T1000 (cell line): ENCODE measurements around the gene TAS1R1.

Source experiments
- DNase-seq: peaks from one replicate; lab custom pipeline; 2025; ENCODE audit warnings: mixed read lengths; lab: John Stamatoyannopoulos, UW

Gene TAS1R1

DNA sequence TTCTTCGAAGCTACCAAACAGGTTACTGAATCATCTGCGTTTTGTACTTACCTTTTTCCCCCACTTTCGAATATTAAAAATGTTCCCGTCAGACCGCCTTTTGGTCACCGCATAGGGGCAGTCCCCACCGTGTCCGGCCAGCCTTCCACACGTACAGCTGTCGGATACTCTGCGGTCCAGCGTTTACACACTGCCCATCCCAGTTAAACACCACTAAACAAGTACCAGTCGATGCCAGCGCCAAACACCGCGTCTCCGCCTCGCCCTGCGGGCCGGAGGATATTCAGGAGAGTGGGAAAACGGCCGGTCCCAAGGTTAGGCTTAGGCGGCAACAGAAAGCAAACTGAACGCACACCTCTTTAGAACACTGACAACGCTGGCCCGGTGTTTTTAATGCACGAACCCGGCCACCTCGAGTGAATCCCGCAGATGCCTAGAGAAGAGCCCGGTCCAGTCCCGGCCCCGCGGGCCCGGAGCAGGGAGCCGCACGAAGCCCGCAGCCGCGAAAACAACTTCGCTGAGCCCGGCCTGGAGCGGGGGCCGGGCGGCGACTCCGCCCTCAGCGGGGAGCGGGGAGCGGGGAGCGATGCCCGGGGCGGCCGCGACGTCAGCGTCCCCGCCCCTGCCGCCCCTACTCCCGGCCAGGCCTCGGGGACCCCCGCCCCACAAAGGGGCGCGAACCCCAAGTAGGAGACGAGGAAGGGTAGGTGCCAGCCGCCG is 57.7 kb downstream of the TAS1R1 start:
- no peak for DNase-seq

GRCh38 chr1:6613361-6614018 is 58.4 kb downstream of the TAS1R1 start, which contains the start of gene PHF13:
TSS of gene PHF13 (plus strand) at chr1:6613731. CDS start at chr1:6614067, 336 bp downstream.
- peak; percentile 99 for DNase-seq

DNA sequence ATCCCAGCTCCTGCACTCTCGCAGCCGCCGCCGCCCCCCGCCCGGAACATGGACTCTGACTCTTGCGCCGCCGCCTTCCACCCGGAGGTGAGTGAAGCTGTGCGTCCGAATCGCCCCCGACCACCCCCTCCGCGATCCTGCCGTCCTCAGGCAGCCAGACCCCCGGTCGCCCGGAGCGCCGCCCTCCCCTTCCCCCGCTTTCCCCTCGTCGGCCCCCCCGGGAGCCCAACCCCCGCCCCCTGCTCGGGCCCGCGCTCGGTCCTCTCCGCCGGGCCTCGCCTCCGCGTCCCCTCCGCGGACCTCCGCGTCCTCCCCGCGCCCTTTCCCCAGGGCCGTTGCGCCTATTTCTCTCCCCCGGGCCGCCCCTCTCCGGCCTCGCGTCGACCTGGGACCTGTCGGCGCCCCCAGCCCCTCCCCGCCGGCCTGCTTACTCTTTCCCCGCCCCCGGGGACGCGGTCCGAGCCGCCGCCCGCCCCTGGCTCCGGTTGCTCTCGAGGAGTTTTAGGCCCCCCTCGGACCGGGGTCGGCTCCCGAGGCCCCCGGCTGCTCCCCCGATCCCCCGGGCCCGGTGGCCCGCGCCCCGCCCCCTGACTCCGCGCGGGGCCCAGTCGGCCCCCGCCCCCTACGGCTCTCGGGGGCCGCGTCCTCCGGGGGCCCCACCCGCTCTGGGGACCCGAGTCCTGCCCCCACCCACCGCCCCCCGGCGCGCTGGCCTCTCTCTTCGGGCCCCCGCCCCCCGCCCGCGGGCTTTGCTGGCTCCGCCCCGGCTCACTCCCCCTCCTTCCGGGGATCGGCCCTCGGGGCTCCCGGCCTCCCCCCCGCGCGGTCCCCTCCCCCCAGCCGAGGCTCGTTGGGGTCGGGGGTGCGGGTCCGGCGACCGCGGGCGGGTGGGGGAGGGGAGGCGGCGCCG is 59.2 kb downstream of the TAS1R1 start:
- no peak for DNase-seq

DNA sequence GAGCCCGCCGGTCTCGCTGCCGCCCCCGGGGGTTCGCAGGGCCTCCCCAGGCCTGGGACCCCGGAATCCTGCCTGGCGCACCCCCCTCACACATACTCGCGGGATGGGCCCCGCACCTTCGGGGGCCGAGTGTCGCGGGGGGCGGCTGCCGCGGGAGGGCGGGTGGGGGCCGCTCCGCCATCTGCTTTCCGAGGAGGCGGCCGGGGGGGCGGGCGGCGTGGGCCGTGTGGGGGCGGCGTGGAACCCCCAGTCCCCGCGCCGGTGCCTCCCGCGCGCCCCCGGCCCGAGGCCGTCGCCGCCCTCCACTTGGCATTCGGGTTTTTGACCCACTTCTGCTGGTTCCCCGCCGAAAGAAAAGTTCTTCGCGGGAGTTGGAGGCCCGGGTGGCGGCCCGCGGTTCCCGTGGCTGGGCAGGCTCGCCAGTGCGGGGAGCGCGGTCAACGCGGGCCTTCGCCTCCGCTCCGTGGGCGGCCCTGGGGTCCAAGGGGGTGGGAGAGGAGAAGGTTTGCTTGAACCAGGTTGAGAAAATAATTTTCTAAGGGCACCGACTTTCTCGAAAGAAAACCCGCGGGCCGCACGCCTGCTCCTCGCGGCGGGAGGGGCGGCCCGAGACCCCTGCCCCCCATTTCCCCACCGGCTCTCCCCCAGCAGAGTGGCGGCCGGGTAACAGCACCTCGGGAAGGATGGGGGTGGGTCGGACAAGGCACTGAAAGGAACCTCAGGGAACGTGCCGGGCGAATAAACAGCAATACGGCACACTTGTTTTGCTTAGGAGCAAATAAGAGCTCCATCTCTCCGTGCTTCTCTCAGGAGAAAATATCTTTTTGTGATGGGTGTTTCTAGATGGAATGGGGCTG is 60.0 kb downstream of the TAS1R1 start:
- no peak for DNase-seq

- no peak for DNase-seq
Measured at GRCh38 chr1:6619045-6619444, 63.9 kb downstream of the TAS1R1 start.

GRCh38 chr1:6621429-6622391 is 66.6 kb downstream of the TAS1R1 start:
- no peak for DNase-seq

DNA sequence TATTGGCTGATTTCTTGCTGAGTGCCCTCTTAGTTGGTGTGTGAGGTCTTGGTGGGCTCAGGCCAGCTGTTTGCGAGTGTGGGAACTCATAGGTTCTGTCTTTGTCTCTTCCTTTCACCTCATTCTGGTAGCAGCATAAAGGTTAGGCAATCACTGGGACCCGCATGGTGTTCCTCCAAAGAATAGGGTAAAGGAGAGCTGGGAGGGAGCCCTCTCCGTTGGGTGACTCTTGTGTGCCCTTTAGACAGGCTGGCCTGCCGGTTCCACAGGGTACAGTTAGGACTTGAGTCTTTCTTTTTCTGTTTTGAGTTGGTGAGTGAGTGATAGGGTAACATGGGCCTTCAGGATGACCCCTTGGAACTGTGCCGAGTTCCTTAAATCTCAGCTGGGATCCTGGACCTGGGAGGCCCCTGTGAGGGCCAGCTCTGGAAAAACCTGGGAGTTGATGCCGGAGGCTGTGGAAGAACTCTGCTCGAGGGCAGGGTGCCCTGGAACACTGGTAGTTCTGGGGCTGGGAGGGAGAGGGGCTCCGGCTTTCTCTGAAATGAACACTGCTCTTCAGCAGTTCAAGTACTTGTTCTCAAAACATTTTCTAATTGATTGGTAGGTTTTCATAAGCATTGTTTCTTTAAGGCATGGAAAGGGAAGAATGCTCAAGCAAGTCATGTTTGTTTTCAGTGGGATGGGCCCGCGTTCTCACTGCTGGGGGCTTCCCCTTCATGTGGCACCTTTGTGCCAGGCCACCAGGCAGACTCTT is 67.5 kb downstream of the TAS1R1 start:
- DNase-seq = no peak

GRCh38 chr1:6623269-6623965 is 68.3 kb downstream of the TAS1R1 start:
- DNase-seq = no peak

- DNase-seq = peak; percentile 73
Measured at GRCh38 chr1:6624710-6625583, 69.8 kb downstream of the TAS1R1 start, which contains the start of gene THAP3. TSS of gene THAP3 (plus strand) at chr1:6624868. CDS start at chr1:6625219, 351 bp downstream.

- no peak for DNase-seq
Measured at GRCh38 chr1:6625584-6626149, 70.6 kb downstream of the TAS1R1 start.

GRCh38 chr1:6627031-6627430 is 71.9 kb downstream of the TAS1R1 start:
- no peak for DNase-seq

GRCh38 chr1:6627841-6628545 is 72.9 kb downstream of the TAS1R1 start:
- no peak for DNase-seq

DNA sequence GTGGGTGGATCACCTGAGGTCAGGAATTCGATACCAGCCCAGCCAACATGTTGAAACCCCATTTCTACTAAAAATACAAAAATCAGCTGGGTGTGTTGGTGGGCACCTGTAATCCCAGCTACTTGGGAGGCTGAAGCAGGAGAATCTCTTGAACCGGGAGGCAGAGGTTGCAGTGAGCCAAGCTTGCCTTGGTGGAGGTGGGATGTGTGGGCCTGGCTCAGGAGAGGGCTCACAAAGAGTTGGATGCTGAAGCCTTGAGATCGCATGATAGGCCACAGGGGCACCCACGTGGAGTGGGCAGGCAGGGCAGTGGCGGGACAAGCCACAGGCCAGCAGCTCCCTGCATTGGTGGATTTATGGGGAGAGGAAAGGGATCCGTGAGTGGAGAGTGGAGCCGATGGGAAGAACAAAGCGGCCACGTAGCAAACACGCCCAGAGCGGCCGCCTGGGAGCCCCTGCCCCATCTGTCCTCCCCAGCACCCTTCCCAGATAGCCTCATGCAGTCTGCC is 73.9 kb downstream of the TAS1R1 start:
- no peak for DNase-seq
